ENCODE data around the gene TACC2.
"Not testable (repeated sequence)": the region's sequence is repeated elsewhere in the genome, so short reads cannot be mapped to it uniquely, and the experiment has no call there.

Gene TACC2

DNA sequence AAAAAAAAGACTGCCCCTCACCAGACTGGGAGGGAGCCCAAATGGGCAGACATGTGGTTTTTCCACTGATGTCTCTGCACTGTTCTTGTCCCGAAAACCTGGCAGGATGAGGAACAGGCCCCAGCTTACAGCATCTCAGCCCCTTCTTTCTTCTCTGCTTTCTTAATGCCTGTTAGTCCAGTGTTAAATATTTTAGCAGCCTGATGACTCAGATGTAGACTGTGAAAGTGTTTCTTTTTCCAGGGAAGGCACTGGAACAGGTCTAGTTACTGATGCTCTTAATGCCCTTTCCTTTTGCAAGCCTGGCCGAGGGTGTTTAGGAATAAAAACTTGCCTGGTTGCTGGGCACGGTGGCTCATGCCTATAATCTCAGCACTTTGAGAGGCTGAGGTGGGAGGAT, 107.7 kb downstream of the TACC2 start:
- DNase-seq: no peak

DNA sequence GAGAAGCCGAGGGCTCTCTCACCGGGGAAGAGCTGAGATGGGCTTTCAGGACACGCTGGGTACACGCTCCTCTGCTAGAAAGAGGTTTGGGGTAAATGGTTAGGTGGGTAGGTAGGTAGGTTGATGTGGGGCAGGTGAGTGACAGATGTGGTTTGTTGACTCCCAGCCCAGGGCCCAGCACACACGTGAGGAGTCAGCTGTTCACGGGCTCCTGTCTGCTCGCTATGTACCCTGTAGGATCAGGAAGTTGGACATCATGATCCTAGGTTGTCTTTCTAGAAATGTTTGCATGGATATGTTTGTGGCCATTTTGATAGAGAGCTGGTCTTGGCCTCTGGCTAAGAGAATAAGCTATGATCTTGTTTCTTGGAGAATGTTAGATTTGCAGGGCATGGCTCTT, 109.0 kb downstream of the TACC2 start:
- no peak for DNase-seq

DNA sequence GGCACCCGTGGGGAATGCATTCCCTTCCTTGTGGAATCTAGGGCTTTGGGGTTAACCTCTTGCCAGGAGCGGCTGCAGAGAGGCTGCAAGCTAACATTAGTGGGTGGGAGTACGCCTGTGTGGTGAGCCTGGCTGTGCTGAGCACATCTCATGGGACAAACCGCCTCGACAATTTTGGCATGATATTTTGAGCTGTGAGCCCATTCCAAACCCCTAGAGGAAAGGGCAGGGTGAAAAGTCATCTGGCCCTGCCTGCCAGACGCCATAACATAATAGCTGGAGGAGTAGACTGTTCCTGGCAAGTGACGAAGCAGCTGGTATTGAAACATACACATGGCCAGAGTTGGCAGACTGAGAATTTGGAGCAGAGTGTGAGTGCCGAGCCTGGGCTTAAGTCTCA, 110.0 kb downstream of the TACC2 start:
- DNase-seq: no peak

DNA sequence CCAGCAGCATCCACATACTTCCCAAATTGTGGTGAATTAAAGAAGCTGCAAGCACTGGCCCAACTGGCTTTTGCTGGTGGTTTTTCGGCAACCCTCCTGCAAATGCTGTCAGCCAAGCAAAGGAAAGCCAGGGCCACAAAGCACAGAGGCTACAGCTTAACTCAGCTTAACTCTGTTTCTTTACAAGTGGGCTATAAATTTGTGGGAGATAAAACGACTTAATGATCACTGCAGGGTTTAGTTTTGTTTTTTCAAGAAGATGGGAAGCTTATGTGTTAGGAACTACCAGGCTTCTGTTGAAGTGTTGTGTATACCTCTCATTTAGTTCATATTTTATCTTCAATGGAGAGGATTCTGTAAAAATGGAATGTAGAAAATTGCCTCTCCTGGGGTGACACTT, 110.6 kb downstream of the TACC2 start:
- no peak for DNase-seq

DNA sequence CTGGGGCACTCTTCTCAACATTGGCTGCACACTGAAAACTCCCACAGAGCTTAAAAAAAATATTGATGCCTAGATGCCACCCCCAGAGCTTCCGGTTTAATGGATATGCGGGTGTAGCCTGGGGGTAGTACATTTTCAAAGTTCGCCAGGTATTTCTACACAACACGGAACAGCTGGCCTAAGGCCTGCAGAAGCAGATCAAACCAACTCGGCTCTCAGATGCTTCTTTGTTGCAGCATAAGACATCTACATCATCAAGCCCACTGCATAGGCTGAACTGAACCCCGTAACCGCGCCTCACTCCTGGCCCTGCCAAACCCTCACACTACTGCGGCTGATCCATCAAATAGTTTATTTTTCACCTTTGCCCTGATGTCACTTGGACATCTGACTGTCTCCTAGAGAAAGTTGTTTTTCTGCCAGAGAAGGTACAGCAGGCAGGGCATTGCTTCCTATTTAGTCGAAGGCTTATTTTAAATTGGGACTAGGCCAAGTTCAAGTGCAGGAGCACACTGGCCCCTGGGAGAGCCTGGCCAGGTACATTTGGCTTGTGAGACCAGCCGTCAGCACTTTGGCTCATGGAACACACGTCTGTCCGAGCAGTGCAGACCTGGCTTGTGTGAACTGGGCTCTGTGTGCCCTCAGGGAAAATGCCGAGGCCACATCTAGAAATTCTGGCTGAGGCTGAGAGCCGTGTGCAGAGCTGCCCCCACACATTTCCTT, 113.3 kb downstream of the TACC2 start:
- no peak for DNase-seq

DNA sequence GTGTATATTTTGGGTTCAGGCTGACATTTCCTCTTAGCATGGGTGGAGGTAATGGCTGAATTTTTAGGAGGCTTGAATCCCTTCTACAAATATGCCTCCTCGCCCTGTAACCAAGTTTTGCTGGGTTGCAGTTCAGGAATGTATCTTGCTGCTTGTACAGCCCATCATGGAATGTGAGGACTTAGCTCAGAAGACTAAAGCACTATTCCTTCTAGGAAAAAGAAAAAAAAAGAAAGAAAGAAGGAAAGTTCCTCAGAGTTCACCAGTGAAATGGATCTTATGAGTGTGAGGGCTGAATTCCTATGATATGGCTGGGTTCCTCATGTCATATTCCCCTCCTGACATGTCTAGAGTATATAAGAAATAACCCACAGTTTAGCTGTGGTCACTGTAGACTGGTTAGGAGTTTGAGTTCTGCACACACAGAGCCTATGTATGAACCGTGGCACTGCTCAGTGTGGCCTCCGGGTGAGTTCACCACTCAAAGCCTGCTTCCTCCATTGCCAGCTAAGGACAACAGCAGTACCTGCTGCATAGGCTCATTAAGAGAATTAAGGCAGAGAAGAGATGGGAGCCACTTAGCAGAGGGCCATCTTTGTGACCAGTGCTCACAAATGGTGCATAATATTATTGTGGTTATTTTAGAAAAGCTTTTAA, 114.0 kb downstream of the TACC2 start:
- DNase-seq: no peak

DNA sequence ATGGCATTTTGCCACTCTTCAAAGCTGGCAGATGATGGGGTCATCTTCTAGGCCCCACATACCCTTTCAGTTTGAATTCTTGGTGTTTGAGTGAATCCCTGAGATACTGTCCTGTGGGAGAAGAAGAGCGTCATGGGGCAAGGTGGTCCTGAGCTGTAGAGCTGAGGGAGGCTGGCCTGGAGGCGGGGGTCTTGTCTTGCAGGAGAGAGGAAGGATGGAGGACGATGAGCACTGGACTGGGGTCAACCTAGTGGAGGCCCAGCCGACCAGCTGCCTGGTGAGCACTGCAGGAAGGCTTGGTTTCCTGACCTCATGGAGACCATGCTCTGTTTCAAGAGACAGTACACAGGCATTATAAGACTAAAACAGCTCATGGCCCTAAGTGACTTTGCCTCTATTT, 114.6 kb downstream of the TACC2 start:
- no peak for DNase-seq

DNA sequence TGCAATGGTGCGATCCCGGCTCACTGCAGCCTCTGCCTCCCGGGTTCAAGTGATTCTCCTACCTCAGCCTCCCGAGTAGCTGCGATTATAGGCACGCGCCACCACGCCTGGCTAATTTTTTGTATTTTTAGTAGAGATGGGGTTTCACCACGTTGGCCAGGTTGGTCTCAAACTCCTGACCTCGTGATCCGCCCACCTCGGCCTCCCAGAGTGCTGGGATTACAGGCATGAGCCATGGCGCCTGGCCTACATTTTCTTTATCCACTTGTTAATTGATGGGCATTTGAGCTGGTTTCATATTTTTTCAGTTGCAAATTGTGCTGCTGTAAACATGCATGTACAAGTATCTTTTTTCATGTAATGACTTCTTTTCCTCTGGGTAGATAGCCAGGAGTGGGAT, 119.8 kb downstream of the TACC2 start:
- not testable (repeated sequence) for DNase-seq

DNA sequence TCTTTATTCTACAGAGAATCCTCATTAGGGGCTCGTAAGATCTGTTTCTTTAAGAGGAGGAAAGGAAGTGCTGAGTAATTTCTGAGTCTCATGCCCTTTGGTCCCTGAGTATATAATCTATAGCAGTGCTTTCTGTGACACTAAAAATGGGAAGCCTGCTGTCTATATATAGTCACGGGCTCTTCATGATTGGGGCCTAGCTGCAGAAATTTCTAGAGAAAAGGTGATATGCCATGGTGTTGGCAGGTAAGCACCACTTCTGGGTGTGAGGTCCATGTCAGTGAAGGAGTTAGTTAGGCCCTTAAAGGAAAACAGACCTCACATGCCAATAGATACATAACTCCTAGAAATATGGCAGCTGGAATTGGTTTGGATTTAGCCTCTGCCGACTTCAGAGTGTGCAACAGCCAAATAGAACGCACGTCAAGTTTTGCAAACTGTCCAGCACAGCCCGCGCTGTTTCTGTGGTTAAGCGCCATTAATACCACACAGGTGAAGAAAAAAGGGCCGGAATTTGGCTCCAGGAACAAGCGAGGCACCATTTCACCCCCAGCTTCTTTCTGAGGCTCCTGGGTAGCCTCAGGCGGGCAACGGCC, 123.2 kb downstream of the TACC2 start:
- no peak for DNase-seq

DNA sequence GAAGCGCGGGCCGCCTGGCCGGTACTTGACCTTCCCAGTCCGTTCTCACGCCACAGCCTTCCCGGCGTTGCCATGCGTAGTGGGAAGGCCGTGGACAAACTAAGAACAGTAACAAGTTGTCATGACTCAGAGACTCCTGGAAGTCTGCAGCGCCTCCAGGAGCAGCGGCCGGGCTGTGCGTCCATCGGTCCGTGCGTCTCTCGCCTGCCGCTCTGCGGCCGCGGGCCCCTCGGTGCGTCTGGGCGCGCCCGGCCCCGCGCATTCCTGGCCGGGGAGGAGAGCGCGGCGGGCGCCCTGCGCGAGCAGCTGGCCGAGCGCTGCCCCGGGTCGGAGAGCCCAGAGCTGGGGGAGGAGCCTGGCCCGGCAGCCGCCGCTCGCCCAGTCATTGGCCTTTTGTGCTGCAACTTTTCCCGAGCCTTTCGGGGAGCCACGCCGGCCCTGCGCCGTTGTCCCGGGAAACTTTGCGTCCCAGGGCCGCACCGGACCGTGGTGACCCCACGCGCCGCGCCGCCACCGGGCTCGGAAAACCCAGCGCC, 123.7 kb downstream of the TACC2 start:
- no peak for DNase-seq

DNA sequence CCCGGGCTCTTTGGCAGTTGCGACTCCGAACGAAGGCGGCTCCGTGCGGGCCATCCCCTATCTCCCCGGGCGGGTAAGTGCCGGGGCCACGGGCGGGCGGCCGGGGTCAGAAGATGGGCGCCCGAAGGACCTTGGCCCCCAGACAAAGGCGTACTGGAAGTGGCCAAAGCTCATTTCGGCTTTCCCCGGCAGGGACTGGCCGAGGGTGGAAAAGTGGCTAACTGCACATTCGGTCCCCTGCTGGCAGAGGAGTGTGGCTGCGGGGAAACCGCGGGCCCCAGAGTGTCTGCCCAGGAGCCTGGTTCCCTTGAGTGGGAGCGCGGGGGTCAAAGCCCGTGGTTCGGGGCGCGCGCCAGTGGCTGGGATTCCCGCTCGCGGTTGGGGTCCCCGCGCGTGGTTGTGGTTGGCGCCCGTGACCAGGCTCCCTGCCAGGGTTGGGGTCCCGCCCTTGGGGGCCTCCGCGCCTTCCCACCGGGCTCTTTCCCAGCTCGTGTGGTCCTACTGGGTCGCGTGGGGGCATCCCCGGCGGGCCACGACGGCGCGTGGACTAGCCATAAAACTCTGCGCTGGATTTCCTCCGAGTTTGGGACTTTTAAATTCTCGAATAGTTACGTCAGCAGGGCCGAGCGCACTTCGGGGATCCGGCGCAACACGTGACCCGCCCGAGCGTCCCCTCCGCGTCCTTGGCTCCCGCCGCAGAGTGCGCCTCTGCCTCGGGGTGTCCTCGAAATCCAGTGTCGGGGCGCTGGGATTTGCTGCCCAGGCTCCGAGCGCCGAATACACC, 124.4 kb downstream of the TACC2 start:
- no peak for DNase-seq

DNA sequence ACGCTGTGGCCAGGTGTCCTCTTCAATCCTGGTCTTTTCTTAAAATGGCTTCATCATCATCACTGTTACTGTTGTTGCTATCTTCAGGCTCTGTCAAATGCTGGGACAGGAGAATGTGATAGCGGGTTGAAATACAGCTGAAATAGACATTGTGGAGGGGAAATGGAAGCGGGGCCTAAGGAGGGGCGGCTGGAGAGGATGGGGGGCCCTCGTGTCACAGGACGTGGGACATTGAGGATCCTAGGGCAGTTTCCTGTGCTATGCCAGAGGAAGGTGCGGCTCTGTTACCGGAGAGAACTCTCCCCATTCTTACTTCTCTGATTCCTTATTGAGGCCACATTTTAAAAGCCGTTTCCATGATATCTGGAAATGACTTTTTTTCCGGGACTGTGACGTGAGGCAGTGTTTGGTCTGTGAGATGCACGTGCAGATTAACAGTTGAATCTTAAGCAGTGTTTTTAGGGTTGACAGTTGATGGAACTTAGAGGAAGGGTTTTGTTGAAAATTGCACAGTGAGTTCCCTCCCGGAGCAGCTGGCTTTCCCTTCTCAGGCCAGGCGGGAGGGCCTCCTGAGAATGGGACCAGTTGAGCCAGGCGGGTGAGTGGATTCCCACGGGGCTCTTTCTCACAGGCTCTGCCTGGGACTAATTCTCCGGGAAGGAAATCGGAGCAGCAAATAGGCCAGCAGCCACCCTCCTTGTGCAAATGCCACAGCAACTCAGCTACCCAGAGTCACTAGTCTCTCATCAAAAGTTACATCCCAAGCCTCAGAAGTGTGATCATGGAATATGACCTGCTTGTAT, 125.2 kb downstream of the TACC2 start:
- no peak for DNase-seq

DNA sequence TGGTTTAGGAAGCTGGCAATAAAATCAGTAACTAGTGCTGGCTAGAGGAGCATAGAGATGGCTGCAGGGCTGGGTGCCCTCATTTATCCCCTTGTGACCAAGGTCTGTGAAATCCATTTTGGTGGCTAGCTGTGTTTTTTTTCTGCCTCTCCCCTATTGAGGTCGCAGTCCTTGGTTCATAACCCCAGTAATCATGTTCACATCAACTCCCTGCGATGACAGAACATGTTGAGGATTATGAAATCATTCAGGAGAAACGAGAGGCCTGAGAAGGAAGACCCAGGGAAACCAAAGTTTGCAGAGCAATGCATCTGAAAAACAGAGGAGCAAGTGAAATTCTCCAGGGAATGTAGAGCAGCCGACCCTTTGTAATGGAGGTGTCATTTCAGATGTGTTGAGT, 126.9 kb downstream of the TACC2 start:
- no peak for DNase-seq

DNA sequence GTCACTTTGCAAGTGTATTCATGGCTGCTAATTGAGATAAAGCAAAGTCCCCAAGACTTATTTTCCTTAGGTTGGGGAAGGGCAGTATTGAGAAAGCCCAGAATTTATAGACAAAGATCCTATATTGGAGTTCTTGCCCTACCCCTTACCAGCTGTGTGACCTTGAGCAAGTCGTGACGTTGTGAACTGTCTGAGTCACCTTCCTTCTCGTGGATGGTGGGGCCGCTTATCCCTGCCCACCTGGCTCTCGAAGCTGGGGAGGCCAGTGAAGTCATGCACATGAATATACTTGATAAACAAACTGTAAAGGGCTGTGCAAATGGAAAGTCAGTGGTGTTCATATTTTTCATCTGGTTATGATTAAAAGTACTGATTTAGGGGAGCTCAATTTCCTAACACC, 127.4 kb downstream of the TACC2 start:
- DNase-seq: no peak

DNA sequence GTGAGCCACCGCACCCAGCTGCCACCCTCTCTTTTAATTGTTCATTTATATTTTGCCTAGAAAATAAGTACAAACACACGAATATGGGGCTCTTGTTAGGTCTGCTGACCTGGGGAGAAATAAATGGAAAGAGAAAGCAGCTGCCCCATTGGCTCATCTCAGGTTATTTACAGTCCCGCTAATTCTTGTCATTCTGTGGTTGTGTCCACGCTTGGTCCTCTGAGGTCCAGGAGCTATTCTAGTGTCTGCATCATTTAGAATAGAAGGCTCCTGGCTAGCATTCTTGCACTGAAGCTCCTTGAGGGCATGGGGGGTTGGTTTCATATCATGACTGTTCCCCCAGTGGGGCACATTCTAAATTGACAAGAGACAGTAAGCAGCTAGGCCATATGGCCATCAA, 128.5 kb downstream of the TACC2 start:
- DNase-seq: no peak

DNA sequence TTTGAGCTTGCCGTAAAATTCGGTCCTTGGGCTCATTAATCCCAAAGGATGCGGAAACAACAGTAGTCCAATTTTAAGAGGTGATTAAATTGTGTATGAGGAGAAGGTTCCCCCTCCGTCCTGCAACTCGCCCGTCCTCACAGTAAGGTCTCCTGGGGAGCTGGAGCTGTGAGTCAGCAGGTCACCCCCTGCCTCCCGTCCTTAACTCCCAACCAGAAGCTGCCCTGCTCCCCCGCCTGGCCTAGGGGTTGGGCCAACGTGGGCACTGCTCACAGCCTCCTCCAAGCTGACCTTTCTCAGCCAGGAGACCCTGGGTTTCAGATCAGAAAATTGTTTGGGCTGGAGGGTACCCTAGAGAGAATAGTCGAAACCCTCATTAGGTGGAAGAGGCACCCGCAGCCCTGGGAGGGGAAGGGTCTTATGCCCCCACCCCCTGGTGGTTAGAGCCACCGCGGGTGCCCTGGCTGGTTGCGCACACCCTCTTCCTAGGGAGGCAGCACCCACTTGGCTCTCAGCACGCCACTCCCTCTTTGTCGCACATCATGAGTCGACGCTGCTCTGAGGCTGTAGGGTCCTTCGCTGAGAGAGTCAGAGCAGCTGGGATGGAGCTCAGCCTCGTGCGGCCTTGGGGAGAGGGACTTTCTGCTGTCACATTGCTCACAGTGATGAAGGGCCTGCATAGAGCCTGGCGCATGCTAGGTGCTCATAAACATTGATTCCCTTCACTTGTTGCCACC, 131.2 kb downstream of the TACC2 start:
- DNase-seq: no peak

DNA sequence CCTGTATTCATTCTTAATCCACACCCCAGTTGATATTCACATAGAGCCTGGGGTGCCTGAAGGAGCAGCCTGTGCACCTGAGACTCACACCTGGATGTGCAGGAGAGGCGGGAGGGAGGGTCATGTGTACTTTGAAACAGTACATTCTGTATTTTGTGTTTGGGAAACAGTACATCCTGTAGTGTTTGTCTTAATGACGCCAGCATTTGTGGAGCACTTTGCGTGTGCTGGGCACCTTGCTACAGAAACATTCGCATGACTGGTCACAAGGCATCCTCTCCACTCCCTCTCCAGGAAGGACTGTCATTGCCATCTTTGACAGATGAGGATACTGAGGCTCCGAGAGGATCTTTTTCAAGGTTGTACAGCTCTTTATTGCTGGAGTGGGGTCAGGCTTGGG, 132.1 kb downstream of the TACC2 start:
- DNase-seq: no peak

DNA sequence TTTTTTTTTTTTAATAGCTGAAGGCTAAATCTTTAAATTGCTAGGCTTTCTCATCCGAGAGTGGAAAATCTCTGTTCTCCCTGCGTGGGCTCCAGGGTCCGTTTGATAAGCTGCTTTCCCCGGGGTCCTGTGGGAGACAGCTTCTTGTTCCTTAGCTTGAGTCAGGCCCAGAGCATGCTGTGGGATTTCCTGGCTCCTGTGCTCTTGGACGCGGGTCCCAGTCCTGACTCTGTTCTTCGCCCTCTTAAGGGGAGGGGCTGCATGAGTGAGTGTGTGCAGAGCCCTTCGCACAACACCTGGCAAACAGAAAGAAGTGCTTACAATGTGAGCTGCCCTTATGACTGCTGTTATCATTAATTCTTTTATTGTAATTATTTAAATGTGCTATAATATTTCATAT, 133.5 kb downstream of the TACC2 start:
- DNase-seq: no peak

DNA sequence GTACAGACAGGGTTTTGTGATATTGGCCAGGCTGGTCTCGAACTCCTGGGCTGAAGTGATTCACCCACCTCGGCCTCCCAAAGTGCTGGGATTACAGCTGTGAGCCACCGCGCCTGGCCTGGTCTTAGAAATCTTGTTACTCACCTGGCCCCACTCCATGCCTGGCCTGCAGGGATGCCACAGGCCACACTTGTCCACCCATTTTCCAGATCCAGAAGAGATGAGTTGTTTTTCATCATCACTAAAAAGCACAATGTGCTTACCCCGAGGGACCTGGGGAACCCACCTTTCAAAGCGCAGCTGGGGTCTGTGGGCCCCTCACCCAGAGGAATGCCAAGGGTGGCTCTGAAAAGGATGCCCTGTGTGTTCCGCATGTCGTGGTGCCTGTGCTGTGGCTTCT, 134.2 kb downstream of the TACC2 start:
- DNase-seq: no peak

DNA sequence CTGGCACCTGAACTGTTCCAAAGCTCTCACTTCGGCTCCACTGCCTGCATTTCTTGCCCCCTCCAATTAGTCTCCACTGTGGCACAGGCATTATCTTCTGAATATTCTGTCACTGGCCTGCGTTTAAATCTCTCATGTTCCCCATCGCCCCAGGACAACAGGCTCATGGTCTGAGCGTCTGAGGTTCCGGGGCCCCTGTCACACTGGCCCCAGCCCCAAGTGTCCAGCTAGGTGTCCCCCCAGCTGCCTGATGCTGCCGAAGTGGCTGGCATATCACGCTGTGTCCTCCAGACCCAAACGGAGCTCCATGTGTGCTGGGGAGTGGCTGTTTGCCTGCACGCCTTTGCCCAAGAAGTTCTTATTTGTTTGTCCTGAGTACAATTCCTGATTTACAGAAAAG, 135.4 kb downstream of the TACC2 start:
- no peak for DNase-seq

DNA sequence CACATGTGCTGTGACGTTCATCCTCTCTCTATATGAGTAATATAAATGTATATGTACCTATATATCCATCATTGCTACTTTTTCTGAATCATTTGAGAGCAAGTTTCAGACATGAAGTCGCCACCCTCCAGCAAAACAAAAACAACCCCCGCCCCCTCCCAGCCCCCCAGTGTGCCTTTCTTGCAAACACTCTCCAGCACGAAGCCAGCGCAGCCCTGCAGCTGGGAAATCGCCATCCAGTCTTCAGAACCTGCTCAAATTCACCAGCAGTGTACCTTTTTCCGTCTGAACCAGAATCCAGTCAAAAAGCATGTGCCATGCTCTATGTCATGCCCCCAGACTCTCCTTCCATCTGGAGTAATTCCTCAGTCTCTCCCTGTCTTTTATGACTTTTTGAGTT, 135.8 kb downstream of the TACC2 start:
- DNase-seq: no peak

Data from activated CD4-positive, alpha-beta T cell treated with anti-CD3 and anti-CD28 coated beads for 1 hour (primary cell).